ENCODE data around the gene FASTKD3. TPM values are rescaled to one million over a fixed set of nuclear protein-coding genes. Genes with fewer than 3 reads are reported as not detected.

The FASTKD3 gene
- polyA plus RNA-seq, 3 donors: 25.0 to 32.6 (median 26.4) TPM

DNA sequence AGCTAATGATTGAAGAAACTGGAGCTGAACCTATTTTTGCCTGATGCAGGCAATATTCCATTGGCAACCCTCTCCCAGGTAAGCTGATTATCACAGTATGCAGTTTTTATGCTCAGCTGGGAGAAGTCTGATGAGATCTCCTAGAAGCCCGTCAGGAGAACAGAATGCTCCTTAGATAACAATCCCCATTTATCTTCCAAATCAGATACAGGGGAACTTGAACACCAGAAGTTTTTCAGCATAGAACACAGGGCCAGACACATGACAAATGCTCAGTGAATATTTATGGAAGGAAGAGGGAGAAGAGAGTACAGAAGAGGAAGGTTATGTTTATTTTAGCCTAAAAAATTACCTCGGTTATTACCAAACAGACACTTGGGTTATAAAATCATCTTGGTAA is 55.8 kb downstream of the FASTKD3 start:
- no peak for DNase-seq (ENCODE audit: low read depth in 3 of 3, low spot score in 2 of 3)

DNA sequence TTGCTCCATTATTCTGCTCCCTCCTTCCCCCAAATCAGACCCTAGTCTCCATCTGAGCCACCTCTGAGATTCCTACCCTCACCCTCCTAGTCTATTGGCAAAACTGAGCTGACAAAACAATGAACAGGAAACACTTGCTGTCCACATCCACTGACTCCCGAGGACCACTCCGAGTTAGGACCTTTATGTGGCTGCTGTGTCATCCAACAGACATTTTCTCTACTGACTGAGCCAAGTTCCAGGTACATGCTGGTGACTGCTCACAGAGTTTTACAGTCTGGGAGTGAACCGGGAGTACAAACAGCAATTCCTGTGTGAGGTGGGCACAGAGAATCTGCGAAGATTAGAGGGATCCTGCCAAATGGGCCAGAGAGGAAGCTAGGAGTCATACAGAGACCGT is 57.1 kb downstream of the FASTKD3 start:
- no peak for DNase-seq (ENCODE audit: low read depth in 3 of 3, low spot score in 2 of 3)

Other genes with a start within 250 kb of the FASTKD3 start
- 1 to 10 TPM; 4.6 to 5.7 (median 4.7) TPM for gene CFAP90, start 17.9 kb downstream of the FASTKD3 start, polyA plus RNA-seq (ENCODE audit: insufficient read length in 3 of 3)
- 10 to 100 TPM; 52.0 to 58.3 (median 54.0) TPM for gene MTRR, start 117 bp upstream of the FASTKD3 start, polyA plus RNA-seq (ENCODE audit: insufficient read length in 3 of 3)

Measured in right renal cortex interstitium (tissue), 3 donors.